ENCODE measurements around the gene FEN1. TPM values are rescaled to one million over a fixed set of nuclear protein-coding genes. Genes with fewer than 3 reads are reported as not detected.

FEN1 gene
- total RNA-seq, 1 donor from 2014 or later, result 44.6 TPM

DNA sequence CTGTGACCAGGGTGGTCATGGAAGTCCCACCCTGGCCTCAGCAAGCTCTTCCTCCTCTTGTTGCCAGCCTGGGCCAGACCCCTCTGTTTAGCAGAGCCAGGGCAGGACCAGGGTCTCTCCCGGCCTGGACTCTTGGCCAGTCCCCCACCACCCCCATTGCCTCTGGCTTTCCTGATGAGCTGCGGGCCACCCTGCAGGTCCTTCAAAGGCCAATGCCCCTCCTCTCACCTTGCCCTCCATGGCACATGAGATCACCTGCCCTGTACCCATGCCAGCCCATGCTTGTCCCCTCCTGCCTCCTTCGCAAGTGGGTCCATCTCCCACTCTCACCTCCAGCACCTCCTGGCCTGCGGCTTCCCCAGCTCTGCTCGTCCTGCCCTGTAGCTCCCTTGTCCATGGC lies 45.8 kb downstream of the FEN1 start:
- no peak for DNase-seq (ENCODE audit: extremely low spot score, unreplicated experiment)
- H3K4me3 Mint-ChIP-seq, result no peak overlapping the region
- H3K27me3 Mint-ChIP-seq, result no peaks in the 10 kb centered on the region
- H3K27ac Mint-ChIP-seq, result no peak overlapping the region
- H3K36me3 Mint-ChIP-seq, result peaks cover 31% of the 10 kb centered on the region
- H3K4me1 Mint-ChIP-seq (ENCODE audit: unreplicated experiment), result peaks cover 14% of the 10 kb centered on the region
- TF ChIP-seq, protein P1, sequence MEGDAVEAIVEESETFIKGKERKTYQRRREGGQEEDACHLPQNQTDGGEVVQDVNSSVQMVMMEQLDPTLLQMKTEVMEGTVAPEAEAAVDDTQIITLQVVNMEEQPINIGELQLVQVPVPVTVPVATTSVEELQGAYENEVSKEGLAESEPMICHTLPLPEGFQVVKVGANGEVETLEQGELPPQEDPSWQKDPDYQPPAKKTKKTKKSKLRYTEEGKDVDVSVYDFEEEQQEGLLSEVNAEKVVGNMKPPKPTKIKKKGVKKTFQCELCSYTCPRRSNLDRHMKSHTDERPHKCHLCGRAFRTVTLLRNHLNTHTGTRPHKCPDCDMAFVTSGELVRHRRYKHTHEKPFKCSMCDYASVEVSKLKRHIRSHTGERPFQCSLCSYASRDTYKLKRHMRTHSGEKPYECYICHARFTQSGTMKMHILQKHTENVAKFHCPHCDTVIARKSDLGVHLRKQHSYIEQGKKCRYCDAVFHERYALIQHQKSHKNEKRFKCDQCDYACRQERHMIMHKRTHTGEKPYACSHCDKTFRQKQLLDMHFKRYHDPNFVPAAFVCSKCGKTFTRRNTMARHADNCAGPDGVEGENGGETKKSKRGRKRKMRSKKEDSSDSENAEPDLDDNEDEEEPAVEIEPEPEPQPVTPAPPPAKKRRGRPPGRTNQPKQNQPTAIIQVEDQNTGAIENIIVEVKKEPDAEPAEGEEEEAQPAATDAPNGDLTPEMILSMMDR (conservative IDR thresholded peaks at IDR 0.05), result no peak
- no peaks in the 10 kb centered on the region for H3K9me3 Mint-ChIP-seq

DNA sequence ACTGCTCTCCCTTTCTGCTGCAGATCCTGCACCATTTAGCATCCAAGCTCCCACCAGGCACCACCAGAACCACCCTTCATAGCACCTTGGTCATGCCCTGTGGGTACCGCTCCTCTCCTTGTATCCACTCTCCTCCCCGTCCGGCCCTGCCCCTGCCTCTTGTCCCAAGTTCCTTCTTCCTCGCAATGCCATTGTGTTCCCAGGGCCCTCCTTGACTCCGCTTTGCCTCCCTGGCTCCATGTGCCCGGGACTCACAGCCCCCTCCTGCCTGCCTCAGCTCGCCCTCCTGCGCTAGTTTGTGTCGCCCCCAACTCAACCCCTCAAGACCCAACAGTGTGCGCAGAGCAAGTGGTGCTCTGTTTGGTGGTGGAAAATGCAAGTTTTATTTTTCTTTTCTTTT lies 46.2 kb downstream of the FEN1 start:
- no peak overlapping the region for H3K27ac Mint-ChIP-seq
- no peak overlapping the region for H3K4me3 Mint-ChIP-seq
- H3K36me3 Mint-ChIP-seq, result peaks cover 27% of the 10 kb centered on the region

DNA sequence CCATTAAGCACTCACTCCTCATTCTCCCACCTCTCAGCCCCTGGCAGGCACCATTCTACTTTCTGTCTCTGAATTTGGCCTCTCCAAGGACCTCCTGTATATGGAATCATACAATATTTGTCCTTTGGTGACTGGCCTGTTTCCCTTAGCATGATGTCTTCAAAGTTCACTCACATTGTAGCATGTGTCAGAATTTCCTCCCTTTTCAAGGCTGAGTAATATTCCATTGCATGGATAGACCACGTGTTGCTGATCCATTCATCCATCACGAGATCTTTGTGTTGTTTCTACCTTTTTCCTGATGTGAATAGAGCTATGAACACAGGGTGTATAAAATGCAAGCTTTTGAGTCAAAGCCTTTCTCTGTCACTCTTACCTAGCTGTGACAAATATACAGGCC lies 47.0 kb downstream of the FEN1 start:
- Mint-ChIP-seq H3K4me3 (no peak overlapping the region), H3K27me3 (no peaks in the 10 kb centered on the region), H3K4me1 (ENCODE audit: unreplicated experiment) (peaks cover 7% of the 10 kb centered on the region), H3K9me3 (no peaks in the 10 kb centered on the region), H3K36me3 (peaks cover 25% of the 10 kb centered on the region), H3K27ac (no peak overlapping the region)
- TF ChIP-seq, protein P1 (conservative IDR thresholded peaks at IDR 0.05), result no peak
- no peak for DNase-seq (ENCODE audit: extremely low spot score, unreplicated experiment)

More for the DNA sequence above, 46.2 kb downstream of the FEN1 start:
- no peak for DNase-seq (ENCODE audit: extremely low spot score, unreplicated experiment)
- TF ChIP-seq, protein P1 (conservative IDR thresholded peaks at IDR 0.05), result no peak
- peaks cover 10% of the 10 kb centered on the region for H3K4me1 Mint-ChIP-seq (ENCODE audit: unreplicated experiment)
- no peaks in the 10 kb centered on the region for H3K9me3 Mint-ChIP-seq
- H3K27me3 Mint-ChIP-seq, result no peaks in the 10 kb centered on the region

DNA sequence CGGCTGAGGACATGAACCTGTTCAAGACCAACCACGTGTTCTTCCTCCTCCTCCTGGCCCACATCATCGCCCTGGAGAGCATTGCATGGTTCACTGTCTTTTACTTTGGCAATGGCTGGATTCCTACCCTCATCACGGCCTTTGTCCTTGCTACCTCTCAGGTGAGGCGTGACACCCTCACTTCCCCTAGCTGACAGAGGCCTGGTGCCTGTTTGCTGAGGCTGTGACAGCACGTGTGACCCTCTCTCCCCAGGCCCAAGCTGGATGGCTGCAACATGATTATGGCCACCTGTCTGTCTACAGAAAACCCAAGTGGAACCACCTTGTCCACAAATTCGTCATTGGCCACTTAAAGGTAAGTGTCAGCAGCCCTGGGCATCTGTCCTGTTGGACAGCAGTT lies 47.7 kb downstream of the FEN1 start:
- Mint-ChIP-seq H3K4me1 (ENCODE audit: unreplicated experiment) (peaks cover 3% of the 10 kb centered on the region), H3K27ac (no peak overlapping the region), H3K36me3 (peaks cover 28% of the 10 kb centered on the region), H3K4me3 (no peak overlapping the region), H3K27me3 (no peaks in the 10 kb centered on the region), H3K9me3 (no peaks in the 10 kb centered on the region)
- TF ChIP-seq, protein P1 (conservative IDR thresholded peaks at IDR 0.05), result no peak
- no peak for DNase-seq (ENCODE audit: extremely low spot score, unreplicated experiment)

DNA sequence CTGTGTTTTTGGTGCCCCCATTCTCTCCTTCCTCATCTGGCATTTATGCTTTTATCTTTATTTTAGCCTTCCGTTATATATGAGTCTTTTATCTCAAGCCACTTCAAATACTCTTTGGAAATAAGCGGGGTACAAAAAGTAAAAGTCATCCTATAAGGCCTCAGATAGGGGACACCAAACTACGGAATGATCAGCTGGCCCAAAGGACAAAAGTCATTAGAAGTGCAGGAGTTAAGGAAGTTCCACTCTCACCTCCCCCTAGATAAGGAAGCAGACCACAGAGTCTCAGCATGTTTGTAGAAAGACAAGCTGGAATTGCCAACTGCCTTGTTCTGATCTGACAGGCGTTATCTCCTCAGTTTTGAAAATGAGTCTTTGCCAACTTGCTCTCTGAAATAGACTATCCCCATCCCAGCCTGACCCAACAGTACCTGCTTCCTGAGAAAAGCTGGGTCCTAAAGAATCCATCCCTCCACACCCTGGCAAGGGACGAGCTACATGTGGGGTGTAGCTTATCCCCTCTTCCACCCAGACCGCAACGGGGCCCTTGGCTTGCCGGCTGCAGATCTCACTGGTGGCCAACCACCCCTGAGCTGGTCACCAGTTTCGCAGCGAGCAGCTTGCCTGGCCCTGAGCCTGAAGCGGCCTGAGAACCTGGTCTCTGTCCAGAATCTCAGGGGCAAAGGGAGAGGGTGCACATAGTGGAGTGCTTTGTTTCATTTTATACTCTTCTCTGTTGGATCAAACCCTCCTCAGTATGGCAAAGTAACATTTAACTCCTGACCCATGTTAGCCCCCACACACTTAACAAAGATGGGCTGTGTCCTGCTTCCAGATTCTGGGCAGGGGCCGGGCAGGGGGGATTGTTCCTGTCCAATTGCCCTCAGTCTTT lies 49.2 kb downstream of the FEN1 start:
- H3K4me3 Mint-ChIP-seq, result no peak overlapping the region
- H3K36me3 Mint-ChIP-seq, result peaks cover 32% of the 10 kb centered on the region
- peaks cover 3% of the 10 kb centered on the region for H3K4me1 Mint-ChIP-seq (ENCODE audit: unreplicated experiment)
- H3K27ac Mint-ChIP-seq, result no peak overlapping the region
- H3K27me3 Mint-ChIP-seq, result no peaks in the 10 kb centered on the region
- DNase-seq (ENCODE audit: extremely low spot score, unreplicated experiment), result no peak
- TF ChIP-seq, protein P1 (conservative IDR thresholded peaks at IDR 0.05), result no peak
- H3K9me3 Mint-ChIP-seq, result no peaks in the 10 kb centered on the region
